SU-DHL-6 (cell line): ENCODE results near the gene EBF3.

Source experiments
- H2AFZ ChIP-seq: fragments of 200-600 bp; sonication (generic); 2 replicates; pipeline ENCODE4 v1.6.1; 2014; ENCODE audit warnings: low read depth, mild to moderate bottlenecking, moderate library complexity, mixed read lengths, antibody characterized with exemption, low read length; ENCODE audit not compliant: severe bottlenecking
- H3F3A ChIP-seq: fragments of 200-600 bp; shearing (Covaris generic); 2 replicates; pipeline ENCODE4 v1.6.0; 2016; ENCODE audit warnings: antibody characterized with exemption, mild to moderate bottlenecking; ENCODE audit not compliant: insufficient read depth
- H3K27ac ChIP-seq: fragments of 200-600 bp; sonication (generic); 2 replicates; pipeline ENCODE4 v1.5.1; 2016; ENCODE audit warnings: low read depth, mild to moderate bottlenecking, low read length, moderate library complexity, mixed read lengths
- H3K27me3 ChIP-seq: fragments of 200-600 bp; sonication (generic), shearing (Covaris generic); 2 replicates; pipeline ENCODE4 v1.6.0; 2014; ENCODE audit warnings: mild to moderate bottlenecking, low read length
- H3K36me3 ChIP-seq: fragments of 200-600 bp; sonication (generic); 2 replicates; pipeline ENCODE4 v1.6.1; 2014; ENCODE audit warnings: mild to moderate bottlenecking, low read length, mixed read lengths
- H3K4me2 ChIP-seq: fragments of 300-600, 200-600 bp; shearing (Covaris generic), sonication (generic); 2 replicates; pipeline ENCODE4 v1.6.0; 2014; ENCODE audit warnings: low read length, low read depth, mild to moderate bottlenecking; ENCODE audit not compliant: poor library complexity, severe bottlenecking
- H3K4me3 ChIP-seq: fragments of 200-600 bp; sonication (generic); 2 replicates; pipeline ENCODE4 v1.5.1; 2014; ENCODE audit warnings: antibody characterized with exemption, low read length, mild to moderate bottlenecking, mixed read lengths; ENCODE audit not compliant: insufficient read depth, poor library complexity, severe bottlenecking
- H3K79me2 ChIP-seq: fragments of 200-600 bp; sonication (generic); 2 replicates; pipeline ENCODE4 v1.6.1; 2014; ENCODE audit warnings: mild to moderate bottlenecking, low read length, moderate library complexity; ENCODE audit not compliant: insufficient read depth
- H3K9ac ChIP-seq: fragments of 200-600 bp; sonication (generic); 2 replicates; pipeline ENCODE4 v1.7.0; 2014; ENCODE audit warnings: mild to moderate bottlenecking, low read length
- H3K9me2 ChIP-seq: fragments of 200-600 bp; sonication (generic); replicated peaks from 2 replicates; pipeline ENCODE4 v1.6.1; 2014; ENCODE audit warnings: low read length; ENCODE audit not compliant: insufficient read depth
- H3K9me3 ChIP-seq: fragments of 200-600 bp; sonication (generic); 2 replicates; pipeline ENCODE4 v1.6.1; 2014; ENCODE audit warnings: low read length, mixed read lengths; ENCODE audit not compliant: insufficient read depth
- H4K20me1 ChIP-seq: fragments of 200-600 bp; sonication (generic); 2 replicates; pipeline ENCODE4 v1.6.1; 2014; ENCODE audit warnings: low read depth, mild to moderate bottlenecking, antibody characterized with exemption, low read length, moderate library complexity, mixed read lengths
- CTCF ChIP-seq: fragments of 200-600 bp; sonication (generic); IDR thresholded peaks from one replicate; pipeline ENCODE4 v1.5.1; 2017; ENCODE audit warnings: antibody characterized with exemption, mild to moderate bottlenecking, low read length, moderate library complexity; ENCODE audit not compliant: insufficient read depth, poor library complexity, severe bottlenecking
- EZH2phosphoT487 ChIP-seq: fragments of 200-600 bp; sonication (generic), shearing (Covaris generic); conservative IDR thresholded peaks from 2 replicates; pipeline ENCODE4 v1.6.1; 2018; ENCODE audit warnings: mild to moderate bottlenecking, antibody characterized with exemption, low read length, moderate library complexity, mixed read lengths

The EBF3 gene

DNA sequence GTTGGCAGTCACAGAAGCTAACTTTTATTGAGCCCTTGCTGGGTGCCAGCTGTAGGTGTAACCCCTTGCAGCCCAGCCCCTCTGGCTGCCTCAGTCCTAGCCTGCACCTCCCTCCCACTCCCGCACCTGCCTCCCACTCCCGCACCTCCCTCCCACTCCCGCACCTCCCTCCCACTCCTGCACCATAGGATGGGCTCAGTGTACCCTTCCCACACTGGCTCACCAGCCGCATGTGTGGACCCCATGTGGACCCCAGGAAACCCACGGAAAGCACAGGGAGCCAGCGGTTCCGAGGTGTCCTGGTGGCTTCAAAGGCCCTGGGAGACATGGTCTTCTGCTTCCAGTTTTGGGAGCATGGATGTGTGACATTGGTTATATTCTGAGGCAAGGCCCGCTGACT, 132.9 kb downstream of the EBF3 start:
- no peaks in the 10 kb centered on the region for H4K20me1 ChIP-seq
- H3F3A ChIP-seq: no peaks in the 10 kb centered on the region
- H2AFZ ChIP-seq: no peak overlapping the region
- H3K4me2 ChIP-seq: no peak overlapping the region
- H3K9me3 ChIP-seq: no peaks in the 10 kb centered on the region
- H3K9ac ChIP-seq: no peak overlapping the region
- no peak for TF ChIP-seq EZH2phosphoT487
- TF ChIP-seq CTCF: no peak
- no peaks in the 10 kb centered on the region for H3K36me3 ChIP-seq
- H3K27me3 ChIP-seq: no peaks in the 10 kb centered on the region
- no peaks in the 10 kb centered on the region for H3K79me2 ChIP-seq
- H3K4me3 ChIP-seq: no peak overlapping the region
- H3K27ac ChIP-seq: no peak overlapping the region
- no peaks in the 10 kb centered on the region for H3K9me2 ChIP-seq

DNA sequence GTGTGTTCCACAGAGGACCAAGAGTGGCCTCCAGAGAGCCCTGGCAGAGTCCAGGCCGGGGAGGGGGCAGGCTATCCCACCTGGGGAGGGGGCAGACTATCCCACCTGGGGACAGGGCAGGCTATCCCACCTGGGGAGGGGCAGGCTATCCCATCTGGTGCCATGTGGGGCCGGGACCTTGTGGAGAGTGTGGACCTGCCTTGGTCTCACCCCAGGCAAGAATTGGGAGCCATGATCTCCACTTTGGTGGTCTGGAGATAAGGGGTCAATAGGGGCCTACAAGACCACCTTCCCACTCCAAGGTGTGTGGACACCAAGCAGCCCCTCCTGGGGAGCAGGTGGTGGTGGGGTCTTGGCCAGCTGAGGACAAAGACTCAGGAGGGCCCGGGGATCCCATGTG, 138.2 kb downstream of the EBF3 start:
- no peaks in the 10 kb centered on the region for H3F3A ChIP-seq
- no peak overlapping the region for H3K9ac ChIP-seq
- H2AFZ ChIP-seq: no peak overlapping the region
- no peaks in the 10 kb centered on the region for H3K27me3 ChIP-seq
- H3K4me2 ChIP-seq: no peak overlapping the region
- H3K9me2 ChIP-seq: no peaks in the 10 kb centered on the region
- no peaks in the 10 kb centered on the region for H4K20me1 ChIP-seq
- H3K27ac ChIP-seq: no peak overlapping the region
- H3K79me2 ChIP-seq: no peaks in the 10 kb centered on the region
- H3K4me3 ChIP-seq: no peak overlapping the region
- no peaks in the 10 kb centered on the region for H3K36me3 ChIP-seq
- H3K9me3 ChIP-seq: no peaks in the 10 kb centered on the region
- no peak for TF ChIP-seq CTCF

DNA sequence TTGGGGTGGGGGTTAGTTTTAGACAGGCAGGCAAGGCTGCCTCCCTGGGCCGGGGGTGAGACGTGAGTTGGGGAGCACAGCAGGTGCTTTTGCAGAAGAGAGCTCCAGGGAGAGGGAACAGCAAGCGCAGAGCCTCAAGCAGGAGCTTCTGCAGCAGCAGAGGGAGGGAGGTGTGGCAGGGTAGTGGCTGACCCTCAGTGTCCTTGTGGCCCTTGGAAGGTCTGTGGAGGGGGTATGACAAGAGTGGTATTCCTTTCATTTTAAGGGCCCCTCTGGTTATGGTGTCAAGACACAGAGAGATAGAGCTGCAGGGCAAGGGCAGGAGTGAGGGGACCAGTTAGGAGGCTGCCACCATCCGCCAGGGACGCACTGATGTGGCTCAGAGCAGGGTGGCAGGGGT, 138.9 kb downstream of the EBF3 start:
- Histone ChIP-seq H3K36me3 (no peaks in the 10 kb centered on the region), H2AFZ (no peak overlapping the region), H3F3A (no peaks in the 10 kb centered on the region), H3K9me3 (no peaks in the 10 kb centered on the region), H3K27ac (no peak overlapping the region), H4K20me1 (no peaks in the 10 kb centered on the region), H3K9me2 (no peaks in the 10 kb centered on the region), H3K9ac (no peak overlapping the region), H3K27me3 (no peaks in the 10 kb centered on the region), H3K79me2 (no peaks in the 10 kb centered on the region), H3K4me2 (no peak overlapping the region), H3K4me3 (no peak overlapping the region)
- no peak for TF ChIP-seq CTCF

- H3K79me2 ChIP-seq: no peaks in the 10 kb centered on the region
- no peaks in the 10 kb centered on the region for H4K20me1 ChIP-seq
- no peaks in the 10 kb centered on the region for H3F3A ChIP-seq
- no peak overlapping the region for H3K9ac ChIP-seq
- no peaks in the 10 kb centered on the region for H3K9me3 ChIP-seq
- no peak overlapping the region for H3K4me3 ChIP-seq
- H2AFZ ChIP-seq: no peak overlapping the region
- H3K27me3 ChIP-seq: no peaks in the 10 kb centered on the region
- H3K4me2 ChIP-seq: no peak overlapping the region
- no peaks in the 10 kb centered on the region for H3K36me3 ChIP-seq
- H3K27ac ChIP-seq: no peak overlapping the region
- TF ChIP-seq EZH2phosphoT487: no peak
- no peak for TF ChIP-seq CTCF
- H3K9me2 ChIP-seq: no peaks in the 10 kb centered on the region
Measured at GRCh38 chr10:129820451-129820850, 143.6 kb downstream of the EBF3 start.
